Measurements from ENCODE around the gene JKAMP. TPM values are rescaled to one million over a fixed set of nuclear protein-coding genes. Genes with fewer than 3 reads are reported as not detected.

JKAMP gene
- total and polyA plus RNA-seq, 4 donors: 66.1 to 121 (median 80.7) TPM

DNA sequence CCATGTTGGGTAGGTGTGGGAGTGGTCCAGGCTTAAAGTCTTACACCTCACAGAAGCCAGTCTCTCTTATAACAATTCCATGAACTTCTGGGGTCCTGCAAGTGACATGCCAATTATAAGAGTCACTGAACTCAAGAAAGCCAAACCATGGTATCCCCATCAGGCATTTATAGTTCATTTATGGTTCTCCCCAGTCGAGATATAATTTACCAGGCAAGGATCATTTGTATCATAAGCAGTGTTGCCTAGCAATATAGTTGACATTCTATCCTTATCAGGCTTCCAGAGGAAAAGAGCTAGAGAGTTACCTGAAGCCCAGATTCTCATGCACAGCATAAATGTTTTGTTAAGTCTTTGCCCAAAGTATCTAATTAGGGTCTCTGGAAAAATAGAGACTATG, 8.1 kb downstream of the JKAMP start:
- no peaks in the 10 kb centered on the region for H3K4me1 ChIP-seq (ENCODE audit: control insufficient read depth, insufficient read depth, low read length)
- no peak overlapping the region for H3K27ac ChIP-seq (ENCODE audit: low read depth, low read length)
- peaks cover 13% of the 10 kb centered on the region for H3K36me3 ChIP-seq (ENCODE audit: control insufficient read depth, insufficient read depth, low read length)
- WGBS (ENCODE audit: insufficient coverage): no CpG with 5 or more reads among the region's 1 CpG
- no peaks in the 10 kb centered on the region for H3K9me3 ChIP-seq (ENCODE audit: control insufficient read depth, insufficient read depth, low read length)
- DNase-seq (ENCODE audit: low read depth in 4 of 6, low spot score in 6 of 6): no peak
- no peaks in the 10 kb centered on the region for H3K27me3 ChIP-seq (ENCODE audit: control insufficient read depth, insufficient read depth, low read length)
- no peak overlapping the region for H3K4me3 ChIP-seq (ENCODE audit: low read depth, low read length)

GRCh38 chr14:59500732-59501131, 16.4 kb downstream of the JKAMP start:
- no peaks in the 10 kb centered on the region for H3K4me1 ChIP-seq (ENCODE audit: control insufficient read depth, insufficient read depth, low read length)
- no peak for DNase-seq (ENCODE audit: low read depth in 4 of 6, low spot score in 6 of 6)
- 100% methylated on average over 1 of the region's 3 CpGs for WGBS (ENCODE audit: insufficient coverage)
- no peaks in the 10 kb centered on the region for H3K27me3 ChIP-seq (ENCODE audit: control insufficient read depth, insufficient read depth, low read length)
- H3K4me3 ChIP-seq (ENCODE audit: low read depth, low read length): no peak overlapping the region
- no peak overlapping the region for H3K27ac ChIP-seq (ENCODE audit: low read depth, low read length)
- no peaks in the 10 kb centered on the region for H3K36me3 ChIP-seq (ENCODE audit: control insufficient read depth, insufficient read depth, low read length)
- no peaks in the 10 kb centered on the region for H3K9me3 ChIP-seq (ENCODE audit: control insufficient read depth, insufficient read depth, low read length)

- Histone ChIP-seq H3K4me3 (ENCODE audit: low read depth, low read length) (no peak overlapping the region), H3K27ac (ENCODE audit: low read depth, low read length) (no peak overlapping the region), H3K27me3 (ENCODE audit: control insufficient read depth, insufficient read depth, low read length) (no peaks in the 10 kb centered on the region), H3K9me3 (ENCODE audit: control insufficient read depth, insufficient read depth, low read length) (no peaks in the 10 kb centered on the region), H3K4me1 (ENCODE audit: control insufficient read depth, insufficient read depth, low read length) (no peaks in the 10 kb centered on the region), H3K36me3 (ENCODE audit: control insufficient read depth, insufficient read depth, low read length) (no peaks in the 10 kb centered on the region)
- DNase-seq (ENCODE audit: low read depth in 4 of 6, low spot score in 6 of 6): no peak
- 60% methylated on average over 1 of the region's 4 CpGs for WGBS (ENCODE audit: insufficient coverage)
Observed at GRCh38 chr14:59503256-59503655, 18.9 kb downstream of the JKAMP start.

DNA sequence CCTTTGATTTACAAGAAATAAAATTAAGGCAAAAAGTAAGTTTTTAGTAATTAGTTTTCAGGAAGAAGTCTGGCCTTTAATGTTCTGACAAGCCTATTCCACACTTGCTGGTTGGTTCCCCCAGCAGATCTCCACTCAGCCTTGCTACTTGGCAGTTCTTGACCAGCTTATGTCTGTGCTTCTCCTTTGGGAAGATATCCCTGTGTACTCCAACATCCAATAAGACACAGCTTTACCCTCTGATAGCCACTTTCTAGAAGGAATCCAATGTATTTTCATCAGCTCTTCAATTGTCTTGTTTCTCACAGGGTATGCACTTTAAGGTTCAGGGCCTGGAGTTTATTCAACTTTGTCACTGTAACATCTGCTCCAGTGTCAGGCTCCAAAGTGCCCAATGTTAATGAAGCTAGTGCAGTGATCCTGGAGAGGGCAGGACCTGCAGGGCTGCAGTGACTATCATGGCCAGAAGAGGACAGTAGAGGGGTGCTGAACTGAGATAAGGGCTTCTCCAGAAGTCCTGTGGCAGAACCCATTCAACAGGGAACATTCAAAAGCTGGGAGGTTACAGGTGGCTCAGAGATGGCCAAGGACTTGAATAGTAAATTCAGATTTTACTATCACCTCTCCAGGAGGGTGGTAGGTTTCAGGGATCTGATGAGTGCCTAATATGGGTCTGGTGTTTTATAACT, 22.9 kb downstream of the JKAMP start:
- Histone ChIP-seq H3K36me3 (ENCODE audit: control insufficient read depth, insufficient read depth, low read length) (no peaks in the 10 kb centered on the region), H3K9me3 (ENCODE audit: control insufficient read depth, insufficient read depth, low read length) (no peaks in the 10 kb centered on the region), H3K4me1 (ENCODE audit: control insufficient read depth, insufficient read depth, low read length) (peaks cover 3% of the 10 kb centered on the region), H3K27me3 (ENCODE audit: control insufficient read depth, insufficient read depth, low read length) (no peaks in the 10 kb centered on the region), H3K4me3 (ENCODE audit: low read depth, low read length) (no peak overlapping the region), H3K27ac (ENCODE audit: low read depth, low read length) (no peak overlapping the region)
- DNase-seq (ENCODE audit: low read depth in 4 of 6, low spot score in 6 of 6): peak in 2 of 6 donors; percentile 62 to 80

DNA sequence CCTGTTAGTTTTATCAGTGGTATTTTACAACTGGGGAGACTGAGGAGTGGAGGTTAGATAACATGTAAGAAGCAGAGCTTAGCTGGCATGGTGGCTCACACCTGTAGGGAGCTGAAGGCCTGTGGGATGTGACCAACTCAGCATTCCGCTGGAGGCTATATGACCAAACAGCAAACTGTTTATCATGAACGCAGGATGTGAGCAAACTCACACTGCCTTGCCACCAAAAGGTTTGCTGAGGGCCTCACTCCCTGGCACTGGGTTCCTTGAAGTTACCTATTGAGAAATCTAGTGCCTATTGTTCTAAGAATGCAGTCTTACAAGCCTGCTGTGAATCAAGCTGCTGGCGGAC, 23.4 kb downstream of the JKAMP start:
- WGBS (ENCODE audit: insufficient coverage): 92% methylated on average over 1 of the region's 3 CpGs
- no peaks in the 10 kb centered on the region for H3K36me3 ChIP-seq (ENCODE audit: control insufficient read depth, insufficient read depth, low read length)
- no peak overlapping the region for H3K27ac ChIP-seq (ENCODE audit: low read depth, low read length)
- H3K4me3 ChIP-seq (ENCODE audit: low read depth, low read length): no peak overlapping the region
- no peak for DNase-seq (ENCODE audit: low read depth in 4 of 6, low spot score in 6 of 6)
- H3K4me1 ChIP-seq (ENCODE audit: control insufficient read depth, insufficient read depth, low read length): peaks cover 4% of the 10 kb centered on the region
- no peaks in the 10 kb centered on the region for H3K27me3 ChIP-seq (ENCODE audit: control insufficient read depth, insufficient read depth, low read length)
- H3K9me3 ChIP-seq (ENCODE audit: control insufficient read depth, insufficient read depth, low read length): no peaks in the 10 kb centered on the region

DNA sequence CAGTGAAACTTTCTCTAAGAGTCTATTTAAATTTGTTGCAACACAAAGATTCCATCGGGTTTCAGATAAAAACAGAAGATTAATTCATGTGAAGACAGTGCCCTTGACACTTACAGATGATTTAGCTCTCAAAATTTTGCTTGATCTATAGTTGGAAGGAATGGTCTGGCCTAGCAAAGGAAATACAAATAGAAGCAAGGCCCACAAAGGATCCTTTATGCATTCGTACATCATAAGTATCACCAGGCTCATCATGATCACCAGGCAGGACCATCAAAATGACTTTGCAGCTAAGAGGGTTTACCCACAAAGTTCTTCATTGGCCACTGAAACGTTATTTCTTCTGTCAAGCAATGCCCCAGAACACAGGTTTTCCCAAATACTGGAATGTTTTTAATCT, 24.8 kb downstream of the JKAMP start:
- H3K27ac ChIP-seq (ENCODE audit: low read depth, low read length): no peak overlapping the region
- WGBS (ENCODE audit: insufficient coverage): 80% methylated on average over 2 of the region's 3 CpGs
- H3K9me3 ChIP-seq (ENCODE audit: control insufficient read depth, insufficient read depth, low read length): no peaks in the 10 kb centered on the region
- no peak overlapping the region for H3K4me3 ChIP-seq (ENCODE audit: low read depth, low read length)
- DNase-seq (ENCODE audit: low read depth in 4 of 6, low spot score in 6 of 6): no peak
- H3K36me3 ChIP-seq (ENCODE audit: control insufficient read depth, insufficient read depth, low read length): no peaks in the 10 kb centered on the region
- H3K27me3 ChIP-seq (ENCODE audit: control insufficient read depth, insufficient read depth, low read length): no peaks in the 10 kb centered on the region
- peaks cover 4% of the 10 kb centered on the region for H3K4me1 ChIP-seq (ENCODE audit: control insufficient read depth, insufficient read depth, low read length)

DNA sequence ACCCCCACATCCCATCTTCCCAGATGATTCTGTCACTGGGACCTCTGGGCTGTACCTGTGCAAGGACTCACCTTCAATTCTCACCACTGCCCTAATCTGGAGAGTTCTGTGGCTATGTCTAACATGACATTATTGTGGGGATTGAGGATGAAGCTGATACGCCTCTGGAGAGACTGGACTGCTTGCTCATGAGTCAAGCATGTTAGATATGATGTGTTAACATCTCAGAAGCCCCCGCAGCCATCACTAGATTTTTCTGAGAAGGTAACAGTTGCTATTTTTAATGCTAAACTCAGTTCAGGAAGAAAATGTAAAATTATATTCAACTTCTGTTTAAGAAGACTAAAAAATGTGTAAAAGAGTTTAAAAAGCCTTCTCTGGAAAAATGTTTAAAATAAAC, 25.7 kb downstream of the JKAMP start:
- Histone ChIP-seq H3K27me3 (ENCODE audit: control insufficient read depth, insufficient read depth, low read length) (no peaks in the 10 kb centered on the region), H3K9me3 (ENCODE audit: control insufficient read depth, insufficient read depth, low read length) (no peaks in the 10 kb centered on the region), H3K4me1 (ENCODE audit: control insufficient read depth, insufficient read depth, low read length) (peaks cover 4% of the 10 kb centered on the region), H3K27ac (ENCODE audit: low read depth, low read length) (no peak overlapping the region), H3K4me3 (ENCODE audit: low read depth, low read length) (no peak overlapping the region), H3K36me3 (ENCODE audit: control insufficient read depth, insufficient read depth, low read length) (no peaks in the 10 kb centered on the region)
- no peak for DNase-seq (ENCODE audit: low read depth in 4 of 6, low spot score in 6 of 6)
- WGBS (ENCODE audit: insufficient coverage): no CpG with 5 or more reads among the region's 2 CpGs

- no peaks in the 10 kb centered on the region for H3K36me3 ChIP-seq (ENCODE audit: control insufficient read depth, insufficient read depth, low read length)
- no peaks in the 10 kb centered on the region for H3K27me3 ChIP-seq (ENCODE audit: control insufficient read depth, insufficient read depth, low read length)
- H3K4me3 ChIP-seq (ENCODE audit: low read depth, low read length): no peak overlapping the region
- no peak overlapping the region for H3K27ac ChIP-seq (ENCODE audit: low read depth, low read length)
- no CpG with 5 or more reads among the region's 3 CpGs for WGBS (ENCODE audit: insufficient coverage)
- H3K9me3 ChIP-seq (ENCODE audit: control insufficient read depth, insufficient read depth, low read length): no peaks in the 10 kb centered on the region
- H3K4me1 ChIP-seq (ENCODE audit: control insufficient read depth, insufficient read depth, low read length): peaks cover 4% of the 10 kb centered on the region
- DNase-seq (ENCODE audit: low read depth in 4 of 6, low spot score in 6 of 6): no peak
Observed at GRCh38 chr14:59510966-59511365, 26.6 kb downstream of the JKAMP start.

DNA sequence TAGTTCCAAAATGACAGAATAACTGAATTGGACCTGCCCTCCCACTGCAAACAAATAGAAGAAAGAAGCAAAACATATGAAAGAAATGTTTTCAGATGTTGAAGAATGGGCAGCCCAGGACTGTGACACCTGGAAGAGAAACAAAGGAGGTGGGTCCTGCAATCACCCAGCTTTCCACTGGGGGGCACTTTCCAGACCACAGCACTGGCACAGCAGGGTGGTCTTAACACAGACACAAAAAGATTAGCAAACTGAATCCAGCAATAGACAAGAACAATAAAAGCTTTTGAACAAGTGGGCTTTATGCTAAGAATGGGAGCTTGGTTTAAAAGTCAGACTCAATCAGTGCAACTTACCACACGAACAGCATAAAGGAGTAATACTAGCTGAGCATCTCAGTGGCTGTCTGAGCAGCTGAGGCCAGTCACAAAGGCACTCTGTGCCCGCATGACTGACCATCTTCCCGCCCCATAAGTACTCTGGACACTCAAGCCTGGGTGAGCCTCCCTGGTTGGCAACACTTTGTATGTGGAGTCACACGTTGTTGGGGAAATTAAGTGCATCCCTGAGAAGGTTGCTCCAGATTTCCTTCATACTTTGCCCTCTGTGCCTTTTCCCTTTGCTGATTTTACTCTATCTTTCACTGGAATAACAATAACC, 27.7 kb downstream of the JKAMP start:
- H3K27me3 ChIP-seq (ENCODE audit: control insufficient read depth, insufficient read depth, low read length): no peaks in the 10 kb centered on the region
- no peak overlapping the region for H3K4me3 ChIP-seq (ENCODE audit: low read depth, low read length)
- peak; percentile 17 to 92 (median 30) for DNase-seq (ENCODE audit: low read depth in 4 of 6, low spot score in 6 of 6)
- H3K27ac ChIP-seq (ENCODE audit: low read depth, low read length): no peak overlapping the region
- WGBS (ENCODE audit: insufficient coverage): 9% methylated on average over 1 of the region's 4 CpGs
- no peaks in the 10 kb centered on the region for H3K36me3 ChIP-seq (ENCODE audit: control insufficient read depth, insufficient read depth, low read length)
- peaks cover 4% of the 10 kb centered on the region for H3K4me1 ChIP-seq (ENCODE audit: control insufficient read depth, insufficient read depth, low read length)
- H3K9me3 ChIP-seq (ENCODE audit: control insufficient read depth, insufficient read depth, low read length): no peaks in the 10 kb centered on the region

DNA sequence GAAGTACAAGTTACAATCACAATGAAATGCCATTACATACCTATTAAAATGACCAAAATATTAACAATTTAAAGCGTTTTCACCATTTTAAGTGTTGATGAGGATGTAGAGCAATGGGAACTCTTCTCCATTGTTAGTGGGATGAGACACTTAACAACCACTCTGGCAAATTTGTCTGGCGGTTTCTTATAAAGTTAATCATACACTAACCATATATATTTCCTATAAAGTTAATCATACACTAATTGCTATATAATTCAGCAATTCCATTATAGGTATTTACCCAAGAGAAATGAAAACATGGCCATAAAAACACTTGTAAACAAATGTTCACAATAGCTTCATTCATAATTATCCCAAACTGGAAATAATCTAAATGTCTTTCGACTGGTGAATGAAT, 35.9 kb downstream of the JKAMP start:
- Histone ChIP-seq H3K36me3 (ENCODE audit: control insufficient read depth, insufficient read depth, low read length) (no peaks in the 10 kb centered on the region), H3K27ac (ENCODE audit: low read depth, low read length) (no peak overlapping the region), H3K4me3 (ENCODE audit: low read depth, low read length) (no peak overlapping the region), H3K27me3 (ENCODE audit: control insufficient read depth, insufficient read depth, low read length) (no peaks in the 10 kb centered on the region), H3K4me1 (ENCODE audit: control insufficient read depth, insufficient read depth, low read length) (no peaks in the 10 kb centered on the region), H3K9me3 (ENCODE audit: control insufficient read depth, insufficient read depth, low read length) (no peaks in the 10 kb centered on the region)
- no peak for DNase-seq (ENCODE audit: low read depth in 4 of 6, low spot score in 6 of 6)
- WGBS (ENCODE audit: insufficient coverage): no CpG with 5 or more reads among the region's 3 CpGs
